ENCODE data around the gene CHST11. TPM values are rescaled to one million over a fixed set of nuclear protein-coding genes. Genes with fewer than 3 reads are reported as not detected.

CHST11 gene
- total and polyA plus RNA-seq, 9 of the 15 experiments (the other 6 are each of a cell fraction or from before 2014, with no cell fraction given) = 2.3 to 38.7 (median 15.0) TPM

DNA sequence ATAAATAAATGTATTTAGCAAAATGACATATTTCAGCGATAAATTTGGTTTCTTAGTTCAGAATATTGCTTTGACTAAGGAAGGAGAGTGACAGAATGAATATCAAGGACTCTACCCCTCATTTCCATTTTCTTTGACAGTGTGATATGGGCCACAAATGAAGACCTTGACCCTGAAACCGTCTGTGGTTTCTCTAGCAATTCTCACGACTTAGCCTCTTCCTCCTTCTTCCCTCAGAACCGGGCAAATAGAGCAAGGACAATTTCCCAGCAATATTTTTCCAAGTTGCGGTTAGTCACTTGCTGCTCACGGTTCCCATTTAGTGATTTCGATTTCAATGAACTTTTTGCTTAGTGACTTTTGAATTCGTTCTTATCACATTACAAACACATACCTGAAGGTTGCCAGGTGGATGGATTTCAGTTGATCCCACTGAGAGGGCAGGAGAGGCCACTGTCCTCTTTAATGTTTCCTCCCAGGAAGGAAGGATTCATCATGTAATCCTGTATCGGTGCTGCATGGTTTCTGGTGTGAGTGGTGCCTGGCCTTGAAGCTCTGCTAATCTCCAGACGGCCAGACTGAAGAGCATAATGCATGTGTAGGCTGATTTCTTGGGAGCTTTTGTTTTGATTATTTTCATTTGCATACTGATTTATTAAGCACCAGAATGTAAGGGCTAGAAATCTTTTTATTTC lies 77.6 kb downstream of the CHST11 start:
- Histone ChIP-seq H2AFZ (ENCODE audit: low read depth, low read length) (no peak overlapping the region), H3K4me2 (ENCODE audit: insufficient read depth, low read length) (no peak overlapping the region), H3K27ac (ENCODE audit: extremely low read depth, low read depth, low read length) (no peak overlapping the region), H4K20me1 (replicated peaks; ENCODE audit: control insufficient read depth, insufficient read depth, low read length) (peaks cover 9% of the 10 kb centered on the region; the same call in 1 of the 2 replicates), H3K9ac (ENCODE audit: insufficient read depth in 1 of 2, low read depth in 2 of 2, low read length in 2 of 2) (no peak overlapping the region), H3K9me3 (replicated peaks; ENCODE audit: control insufficient read depth, insufficient read depth, low read depth, low read length) (no peaks in the 10 kb centered on the region), H3K9me1 (ENCODE audit: control insufficient read depth, insufficient read depth, low read length) (no peaks in the 10 kb centered on the region), H3K79me2 (ENCODE audit: control insufficient read depth, insufficient read depth, low read length) (peaks cover 63% of the 10 kb centered on the region), H3K4me1 (replicated peaks in 1 of 2; ENCODE audit: control insufficient read depth in 2 of 2, insufficient read depth in 2 of 2, low read length in 2 of 2) (peaks cover 0 to 8% of the 10 kb centered on the region in 2 experiments; a peak in 4 of 5 replicates), H3K4me3 (no peak overlapping the region), H3K36me3 (ENCODE audit: control insufficient read depth, insufficient read depth, low read length) (peaks cover 5% of the 10 kb centered on the region), H3K27me3 (ENCODE audit: control insufficient read depth in 2 of 2, insufficient read depth in 2 of 2, low read length in 2 of 2) (no peaks in the 10 kb centered on the region)
- no TSS peak for BruUV-seq (replicated peaks)
- ChIA-PET POLR2A (interaction anchor here (1.0 kb wide), 2 partner anchors 10 to 75 kb away, joined by 3 read pairs; no protein-coding TSS in a partner anchor), CTCF (ENCODE audit: low intra/inter-chr PET ratio) (no interaction called here)
- 33% methylated on average over 10 of the region's 10 CpGs for WGBS (ENCODE audit: insufficient coverage, low coverage, missing lambda C conversion rate)
- DNase-seq (ENCODE audit: extremely low read depth in 1 of 4, low spot score in 3 of 4) = peak in 1 of 4 experiments; percentile 20
- ATAC-seq = peak; percentile 56; the same call in 1 of the 3 replicates
- intact Hi-C loops (cut with micrococcal nuclease) (no loop called here), in situ Hi-C loops (cut with MboI) (no loop called here)
- FAIRE-seq = peak; percentile 85
- TF ChIP-seq NFE2L1 (tag; IDR thresholded peaks at IDR 0.05; ENCODE audit: borderline replicate concordance, low read depth) = no peak
- TF ChIP-seq U2AF2 (optimal IDR thresholded peaks at IDR 0.05; ENCODE audit: low read depth, low read length) = no peak
- TF ChIP-seq CBFA2T3 (IDR thresholded peaks at IDR 0.05) = peak; percentile 38; the same call in 1 of the 2 replicates
- TF ChIP-seq, protein P1, sequence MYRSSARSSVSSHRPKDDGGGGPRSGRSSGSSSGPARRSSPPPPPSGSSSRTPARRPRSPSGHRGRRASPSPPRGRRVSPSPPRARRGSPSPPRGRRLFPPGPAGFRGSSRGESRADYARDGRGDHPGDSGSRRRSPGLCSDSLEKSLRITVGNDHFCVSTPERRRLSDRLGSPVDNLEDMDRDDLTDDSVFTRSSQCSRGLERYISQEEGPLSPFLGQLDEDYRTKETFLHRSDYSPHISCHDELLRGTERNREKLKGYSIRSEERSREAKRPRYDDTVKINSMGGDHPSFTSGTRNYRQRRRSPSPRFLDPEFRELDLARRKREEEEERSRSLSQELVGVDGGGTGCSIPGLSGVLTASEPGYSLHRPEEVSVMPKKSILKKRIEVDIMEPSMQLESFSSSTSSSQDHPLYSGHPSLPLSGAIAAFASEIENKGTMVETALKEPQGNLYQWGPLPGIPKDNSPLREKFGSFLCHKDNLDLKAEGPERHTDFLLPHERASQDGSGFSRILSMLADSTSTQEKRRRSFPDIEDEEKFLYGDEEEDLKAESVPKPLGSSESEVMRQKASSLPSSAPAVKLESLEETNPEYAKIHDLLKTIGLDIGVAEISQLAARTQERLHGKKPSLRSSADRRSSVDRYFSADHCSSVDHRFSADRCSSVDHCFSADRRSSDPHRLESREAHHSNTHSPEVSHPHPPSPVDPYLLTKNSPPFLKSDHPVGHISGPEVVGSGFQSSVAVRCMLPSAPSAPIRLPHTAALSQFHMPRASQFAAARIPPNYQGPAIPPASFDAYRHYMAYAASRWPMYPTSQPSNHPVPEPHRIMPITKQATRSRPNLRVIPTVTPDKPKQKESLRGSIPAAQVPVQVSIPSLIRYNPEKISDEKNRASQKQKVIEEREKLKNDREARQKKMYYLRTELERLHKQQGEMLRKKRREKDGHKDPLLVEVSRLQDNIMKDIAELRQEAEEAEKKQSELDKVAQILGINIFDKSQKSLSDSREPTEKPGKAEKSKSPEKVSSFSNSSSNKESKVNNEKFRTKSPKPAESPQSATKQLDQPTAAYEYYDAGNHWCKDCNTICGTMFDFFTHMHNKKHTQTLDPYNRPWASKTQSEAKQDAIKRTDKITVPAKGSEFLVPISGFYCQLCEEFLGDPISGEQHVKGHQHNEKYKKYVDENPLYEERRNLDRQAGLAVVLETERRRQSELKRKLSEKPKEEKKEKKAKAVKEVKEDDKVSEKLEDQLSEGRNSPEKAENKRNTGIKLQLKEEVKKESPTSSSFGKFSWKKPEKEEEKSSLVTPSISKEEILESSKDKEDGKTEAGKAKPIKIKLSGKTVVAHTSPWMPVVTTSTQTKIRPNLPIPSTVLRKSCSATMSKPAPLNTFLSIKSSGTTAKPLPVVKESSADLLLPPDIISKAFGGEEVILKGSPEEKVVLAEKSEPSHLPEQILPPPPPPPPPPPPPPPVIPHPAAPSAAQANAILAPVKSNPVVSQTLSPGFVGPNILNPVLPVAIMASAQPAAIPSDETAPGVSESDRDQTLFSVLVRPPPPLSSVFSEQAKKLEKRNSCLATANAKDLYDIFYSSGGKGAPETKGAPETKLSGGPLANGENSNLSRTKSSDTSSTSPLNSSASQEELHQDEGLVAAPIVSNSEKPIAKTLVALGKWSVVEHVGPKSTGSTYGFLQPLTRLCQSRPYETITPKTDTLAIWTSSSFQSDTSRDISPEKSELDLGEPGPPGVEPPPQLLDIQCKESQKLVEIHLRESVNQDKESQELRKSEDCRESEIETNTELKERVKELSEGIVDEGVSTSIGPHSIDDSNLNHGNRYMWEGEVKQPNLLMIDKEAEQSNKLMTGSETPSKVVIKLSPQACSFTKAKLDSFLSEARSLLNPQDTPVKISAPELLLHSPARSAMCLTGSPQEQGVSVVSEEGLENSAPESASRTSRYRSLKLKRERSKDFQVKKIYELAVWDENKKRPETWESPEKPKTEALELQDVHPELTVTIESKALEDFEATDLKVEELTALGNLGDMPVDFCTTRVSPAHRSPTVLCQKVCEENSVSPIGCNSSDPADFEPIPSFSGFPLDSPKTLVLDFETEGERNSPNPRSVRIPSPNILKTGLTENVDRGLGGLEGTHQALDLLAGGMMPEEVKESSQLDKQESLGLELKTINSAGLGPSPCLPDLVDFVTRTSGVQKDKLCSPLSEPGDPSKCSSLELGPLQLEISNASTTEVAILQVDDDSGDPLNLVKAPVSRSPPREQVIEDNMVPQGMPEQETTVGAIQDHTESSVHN (IDR thresholded peaks at IDR 0.05; ENCODE audit: borderline replicate concordance in 1 of 2, low read depth in 1 of 2) = no peak
- TF ChIP-seq, protein P2, sequence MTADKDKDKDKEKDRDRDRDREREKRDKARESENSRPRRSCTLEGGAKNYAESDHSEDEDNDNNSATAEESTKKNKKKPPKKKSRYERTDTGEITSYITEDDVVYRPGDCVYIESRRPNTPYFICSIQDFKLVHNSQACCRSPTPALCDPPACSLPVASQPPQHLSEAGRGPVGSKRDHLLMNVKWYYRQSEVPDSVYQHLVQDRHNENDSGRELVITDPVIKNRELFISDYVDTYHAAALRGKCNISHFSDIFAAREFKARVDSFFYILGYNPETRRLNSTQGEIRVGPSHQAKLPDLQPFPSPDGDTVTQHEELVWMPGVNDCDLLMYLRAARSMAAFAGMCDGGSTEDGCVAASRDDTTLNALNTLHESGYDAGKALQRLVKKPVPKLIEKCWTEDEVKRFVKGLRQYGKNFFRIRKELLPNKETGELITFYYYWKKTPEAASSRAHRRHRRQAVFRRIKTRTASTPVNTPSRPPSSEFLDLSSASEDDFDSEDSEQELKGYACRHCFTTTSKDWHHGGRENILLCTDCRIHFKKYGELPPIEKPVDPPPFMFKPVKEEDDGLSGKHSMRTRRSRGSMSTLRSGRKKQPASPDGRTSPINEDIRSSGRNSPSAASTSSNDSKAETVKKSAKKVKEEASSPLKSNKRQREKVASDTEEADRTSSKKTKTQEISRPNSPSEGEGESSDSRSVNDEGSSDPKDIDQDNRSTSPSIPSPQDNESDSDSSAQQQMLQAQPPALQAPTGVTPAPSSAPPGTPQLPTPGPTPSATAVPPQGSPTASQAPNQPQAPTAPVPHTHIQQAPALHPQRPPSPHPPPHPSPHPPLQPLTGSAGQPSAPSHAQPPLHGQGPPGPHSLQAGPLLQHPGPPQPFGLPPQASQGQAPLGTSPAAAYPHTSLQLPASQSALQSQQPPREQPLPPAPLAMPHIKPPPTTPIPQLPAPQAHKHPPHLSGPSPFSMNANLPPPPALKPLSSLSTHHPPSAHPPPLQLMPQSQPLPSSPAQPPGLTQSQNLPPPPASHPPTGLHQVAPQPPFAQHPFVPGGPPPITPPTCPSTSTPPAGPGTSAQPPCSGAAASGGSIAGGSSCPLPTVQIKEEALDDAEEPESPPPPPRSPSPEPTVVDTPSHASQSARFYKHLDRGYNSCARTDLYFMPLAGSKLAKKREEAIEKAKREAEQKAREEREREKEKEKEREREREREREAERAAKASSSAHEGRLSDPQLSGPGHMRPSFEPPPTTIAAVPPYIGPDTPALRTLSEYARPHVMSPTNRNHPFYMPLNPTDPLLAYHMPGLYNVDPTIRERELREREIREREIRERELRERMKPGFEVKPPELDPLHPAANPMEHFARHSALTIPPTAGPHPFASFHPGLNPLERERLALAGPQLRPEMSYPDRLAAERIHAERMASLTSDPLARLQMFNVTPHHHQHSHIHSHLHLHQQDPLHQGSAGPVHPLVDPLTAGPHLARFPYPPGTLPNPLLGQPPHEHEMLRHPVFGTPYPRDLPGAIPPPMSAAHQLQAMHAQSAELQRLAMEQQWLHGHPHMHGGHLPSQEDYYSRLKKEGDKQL (CRISPR knock-in tag; IDR thresholded peaks at IDR 0.05; ENCODE audit: borderline replicate concordance) = no peak
